MM.1S (cell line): ENCODE results near the gene WDR37.
"Not testable (repeated sequence)": the region's sequence is repeated elsewhere in the genome, so short reads cannot be mapped to it uniquely, and the experiment has no call there.

Experiments
- EZH2 ChIP-seq: fragments of 300-600 bp; sonication (generic); optimal IDR thresholded peaks from 2 replicates; pipeline ENCODE3; 2017; ENCODE audit warnings: low read depth, mild to moderate bottlenecking, antibody characterized with exemption, low read length, mixed read lengths
- EZH2phosphoT487 ChIP-seq: fragments of 300-600 bp; sonication (generic); IDR thresholded peaks from 2 replicates; pipeline ENCODE4 v1.6.1; 2018; ENCODE audit warnings: antibody characterized with exemption, low read length
- TF ChIP-seq, protein P1 (sequence below): fragments of 300-600 bp; sonication (generic); IDR thresholded peaks from 2 replicates; pipeline ENCODE4 v1.5.1; 2016; ENCODE audit warnings: antibody characterized with exemption, low read length, mixed read lengths

DNA sequence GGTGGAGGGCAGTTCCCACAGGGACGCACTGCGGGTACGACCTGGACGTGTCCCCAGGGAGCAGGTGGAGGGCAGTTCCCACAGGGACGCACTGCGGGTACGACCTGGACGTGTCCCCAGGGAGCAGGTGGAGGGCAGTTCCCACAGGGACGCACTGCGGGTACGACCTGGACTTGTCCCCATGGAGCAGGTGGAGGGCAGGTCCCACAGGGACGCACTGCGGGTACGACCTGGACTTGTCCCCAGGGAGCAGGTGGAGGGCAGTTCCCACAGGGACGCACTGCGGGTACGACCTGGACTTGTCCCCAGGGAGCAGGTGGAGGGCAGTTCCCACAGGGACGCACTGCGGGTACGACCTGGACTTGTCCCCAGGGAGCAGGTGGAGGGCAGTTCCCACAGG, 17.4 kb upstream of the WDR37 start:
- TF ChIP-seq, protein P1, sequence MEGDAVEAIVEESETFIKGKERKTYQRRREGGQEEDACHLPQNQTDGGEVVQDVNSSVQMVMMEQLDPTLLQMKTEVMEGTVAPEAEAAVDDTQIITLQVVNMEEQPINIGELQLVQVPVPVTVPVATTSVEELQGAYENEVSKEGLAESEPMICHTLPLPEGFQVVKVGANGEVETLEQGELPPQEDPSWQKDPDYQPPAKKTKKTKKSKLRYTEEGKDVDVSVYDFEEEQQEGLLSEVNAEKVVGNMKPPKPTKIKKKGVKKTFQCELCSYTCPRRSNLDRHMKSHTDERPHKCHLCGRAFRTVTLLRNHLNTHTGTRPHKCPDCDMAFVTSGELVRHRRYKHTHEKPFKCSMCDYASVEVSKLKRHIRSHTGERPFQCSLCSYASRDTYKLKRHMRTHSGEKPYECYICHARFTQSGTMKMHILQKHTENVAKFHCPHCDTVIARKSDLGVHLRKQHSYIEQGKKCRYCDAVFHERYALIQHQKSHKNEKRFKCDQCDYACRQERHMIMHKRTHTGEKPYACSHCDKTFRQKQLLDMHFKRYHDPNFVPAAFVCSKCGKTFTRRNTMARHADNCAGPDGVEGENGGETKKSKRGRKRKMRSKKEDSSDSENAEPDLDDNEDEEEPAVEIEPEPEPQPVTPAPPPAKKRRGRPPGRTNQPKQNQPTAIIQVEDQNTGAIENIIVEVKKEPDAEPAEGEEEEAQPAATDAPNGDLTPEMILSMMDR = not testable (repeated sequence)
- TF ChIP-seq EZH2, EZH2phosphoT487: not testable (repeated sequence)
